Fibroblast of pulmonary artery (primary cell): ENCODE results near the gene SLC1A5.

ENCODE experiments used
- DNase-seq: peaks from one replicate; pipeline ENCODE4 v3.0.0-alpha.2; 2010; ENCODE audit warnings: low read depth
- H3K4me3 ChIP-seq: replicated peaks from 2 replicates; pipeline ENCODE4 v1.5.1; 2011; ENCODE audit warnings: low read depth, mild to moderate bottlenecking, control low read depth, low read length, moderate library complexity
- TF ChIP-seq, protein P1 (sequence below): IDR thresholded peaks from 2 replicates; pipeline ENCODE4 v1.5.1; 2011; ENCODE audit warnings: mild to moderate bottlenecking, control low read depth, low read length, inconsistent platforms; ENCODE audit errors: missing control alignments

The SLC1A5 gene

GRCh38 chr19:46756544-46756888, 31.9 kb downstream of the SLC1A5 start:
- TF ChIP-seq, protein P1, sequence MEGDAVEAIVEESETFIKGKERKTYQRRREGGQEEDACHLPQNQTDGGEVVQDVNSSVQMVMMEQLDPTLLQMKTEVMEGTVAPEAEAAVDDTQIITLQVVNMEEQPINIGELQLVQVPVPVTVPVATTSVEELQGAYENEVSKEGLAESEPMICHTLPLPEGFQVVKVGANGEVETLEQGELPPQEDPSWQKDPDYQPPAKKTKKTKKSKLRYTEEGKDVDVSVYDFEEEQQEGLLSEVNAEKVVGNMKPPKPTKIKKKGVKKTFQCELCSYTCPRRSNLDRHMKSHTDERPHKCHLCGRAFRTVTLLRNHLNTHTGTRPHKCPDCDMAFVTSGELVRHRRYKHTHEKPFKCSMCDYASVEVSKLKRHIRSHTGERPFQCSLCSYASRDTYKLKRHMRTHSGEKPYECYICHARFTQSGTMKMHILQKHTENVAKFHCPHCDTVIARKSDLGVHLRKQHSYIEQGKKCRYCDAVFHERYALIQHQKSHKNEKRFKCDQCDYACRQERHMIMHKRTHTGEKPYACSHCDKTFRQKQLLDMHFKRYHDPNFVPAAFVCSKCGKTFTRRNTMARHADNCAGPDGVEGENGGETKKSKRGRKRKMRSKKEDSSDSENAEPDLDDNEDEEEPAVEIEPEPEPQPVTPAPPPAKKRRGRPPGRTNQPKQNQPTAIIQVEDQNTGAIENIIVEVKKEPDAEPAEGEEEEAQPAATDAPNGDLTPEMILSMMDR: no peak
- no peak for DNase-seq
- H3K4me3 ChIP-seq: no peak overlapping the region

GRCh38 chr19:46755853-46756543, 32.4 kb downstream of the SLC1A5 start:
- no peak overlapping the region for H3K4me3 ChIP-seq
- TF ChIP-seq, protein P1: no peak
- DNase-seq: no peak

DNA sequence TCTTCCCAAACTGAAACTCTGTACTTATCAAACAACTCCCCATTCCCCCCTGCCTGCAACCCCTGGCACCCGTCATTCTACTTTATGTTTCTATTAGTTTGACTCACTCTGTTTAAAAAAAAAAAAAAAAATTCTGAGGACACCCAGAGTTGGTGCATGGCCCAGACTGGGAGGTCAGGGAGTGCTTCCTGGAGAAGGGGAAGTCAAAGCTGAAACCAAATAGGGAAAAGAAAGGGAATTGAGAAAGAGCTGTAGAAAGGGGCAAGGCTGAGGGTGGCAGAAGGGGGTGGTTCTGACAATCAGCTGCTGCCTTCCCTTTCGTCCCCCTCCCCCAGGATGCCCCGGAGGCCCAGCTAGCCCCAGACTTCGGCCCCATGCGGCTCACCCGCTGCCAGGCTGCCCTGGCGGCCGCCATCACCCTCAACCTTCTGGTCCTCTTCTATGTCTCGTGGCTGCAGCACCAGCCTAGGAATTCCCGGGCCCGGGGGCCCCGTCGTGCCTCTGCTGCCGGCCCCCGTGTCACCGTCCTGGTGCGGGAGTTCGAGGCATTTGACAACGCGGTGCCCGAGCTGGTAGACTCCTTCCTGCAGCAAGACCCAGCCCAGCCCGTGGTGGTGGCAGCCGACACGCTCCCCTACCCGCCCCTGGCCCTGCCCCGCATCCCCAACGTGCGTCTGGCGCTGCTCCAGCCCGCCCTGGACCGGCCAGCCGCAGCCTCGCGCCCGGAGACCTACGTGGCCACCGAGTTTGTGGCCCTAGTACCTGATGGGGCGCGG, 33.1 kb downstream of the SLC1A5 start:
- DNase-seq: peak; percentile 81
- TF ChIP-seq, protein P1: no peak
- no peak overlapping the region for H3K4me3 ChIP-seq

DNA sequence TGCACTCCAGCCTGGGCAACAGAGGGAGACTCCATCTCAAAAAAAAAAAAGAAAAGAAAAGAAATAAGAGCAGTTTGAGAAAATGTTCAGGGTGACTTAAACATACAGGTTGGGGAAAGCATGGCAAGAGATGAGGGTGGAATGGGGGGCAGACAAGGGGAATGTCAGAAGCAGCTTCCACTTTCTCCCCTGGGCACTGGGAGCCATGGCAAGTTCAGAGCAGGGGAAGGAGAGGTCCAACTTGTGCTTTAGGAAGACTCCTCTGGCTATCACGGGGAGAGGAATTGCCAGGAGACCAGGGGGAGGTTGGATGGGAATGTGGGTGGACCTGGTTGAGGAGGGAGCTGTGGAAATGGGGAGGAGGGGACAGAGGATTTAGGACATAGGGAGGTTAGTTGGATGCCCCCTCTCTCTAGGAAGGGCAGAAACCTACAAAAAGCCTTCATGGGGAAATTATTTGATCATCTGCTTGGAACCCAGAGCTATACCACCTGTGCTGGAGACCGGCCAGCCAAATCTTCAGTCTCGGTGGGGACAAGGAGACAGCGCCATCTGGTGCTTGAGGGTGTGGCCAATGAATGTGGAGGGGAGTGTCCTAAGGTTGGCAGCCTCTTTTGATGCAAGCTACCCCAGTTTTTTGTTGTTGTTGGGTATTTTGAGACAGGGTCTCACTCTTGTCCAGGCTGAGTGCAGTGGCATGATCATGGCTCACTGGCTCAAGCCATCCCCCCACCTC, 34.8 kb downstream of the SLC1A5 start:
- TF ChIP-seq, protein P1: peak; percentile 45
- no peak overlapping the region for H3K4me3 ChIP-seq
- no peak for DNase-seq

- no peak overlapping the region for H3K4me3 ChIP-seq
Observed at GRCh38 chr19:46748325-46749109, 39.9 kb downstream of the SLC1A5 start.

More at GRCh38 chr19:46748325-46749109, 39.9 kb downstream of the SLC1A5 start:
- DNase-seq: peak; percentile 79
- TF ChIP-seq, protein P1: peak; percentile 90
